GM12878 (cell line): ENCODE data around the gene SEM1.

ENCODE experiments used
- CBX5 ChIP-seq: sonication (generic); IDR thresholded peaks from 2 replicates; pipeline ENCODE4 v1.6.1; 2016; ENCODE audit warnings: low read depth, moderate library complexity, mild to moderate bottlenecking, inconsistent platforms
- CTCF ChIP-seq, 3 experiments: IDR thresholded peaks in 2 of 3; conservative IDR thresholded peaks in 1 of 3; 2 replicates each; pipeline ENCODE4 v1.5.1; 2011; ENCODE audit warnings: low read depth in 3 of 3, low read length in 3 of 3, mild to moderate bottlenecking in 3 of 3, control low read depth in 2 of 3, moderate library complexity in 2 of 3, inconsistent platforms in 1 of 3, mixed read lengths in 1 of 3; ENCODE audit not compliant: control insufficient read depth in 2 of 3, insufficient read depth in 1 of 3; ENCODE audit errors: extremely low read depth in 1 of 3
- DPF2 ChIP-seq: fragments of 450-650 bp; IDR thresholded peaks from 2 replicates; pipeline ENCODE4 v1.6.1; 2017; ENCODE audit warnings: mild to moderate bottlenecking
- EP300 ChIP-seq, 2 experiments: fragments of 150-350 bp in 1 of 2; IDR thresholded peaks; 2 replicates each; pipeline ENCODE4 v1.6.1; 2011 to 2012; ENCODE audit warnings: low read depth in 2 of 2, low read length in 2 of 2, borderline replicate concordance in 1 of 2, improper control_type of control experiment in 1 of 2, inconsistent platforms in 1 of 2; ENCODE audit not compliant: control insufficient read depth in 1 of 2
- NR2C2 ChIP-seq: IDR thresholded peaks from 2 replicates; pipeline ENCODE4 v1.6.1; 2011; ENCODE audit warnings: borderline replicate concordance, low read depth; ENCODE audit not compliant: control insufficient read depth, insufficient read length
- RCOR1 ChIP-seq: conservative IDR thresholded peaks from 2 replicates; pipeline ENCODE4 v1.6.1; 2012; ENCODE audit warnings: low read depth, low read length, improper control_type of control experiment
- REST ChIP-seq: IDR thresholded peaks from 2 replicates; pipeline ENCODE4 v1.6.1; 2012; ENCODE audit warnings: mild to moderate bottlenecking, low read depth, low read length
- SREBF2 ChIP-seq: IDR thresholded peaks from 2 replicates; pipeline ENCODE4 v1.6.1; 2012; ENCODE audit warnings: mild to moderate bottlenecking, low read length
- STAT1 ChIP-seq: fragments of 450-650 bp; conservative IDR thresholded peaks from 2 replicates; pipeline ENCODE4 v1.6.1; 2014; ENCODE audit warnings: antibody characterized with exemption, mild to moderate bottlenecking
- TARDBP ChIP-seq: IDR thresholded peaks from 2 replicates; pipeline ENCODE4 v1.6.1; 2016; ENCODE audit warnings: borderline replicate concordance
- ZNF207 ChIP-seq: fragments of 450-650 bp; IDR thresholded peaks from 2 replicates; pipeline ENCODE4 v1.6.1; 2014; ENCODE audit warnings: antibody characterized with exemption, mild to moderate bottlenecking, borderline replicate concordance
- ZNF384 ChIP-seq: IDR thresholded peaks from 2 replicates; pipeline ENCODE4 v1.6.1; 2012; ENCODE audit warnings: low read depth, mild to moderate bottlenecking, low read length, improper control_type of control experiment, borderline replicate concordance

GRCh38 chr7:96740130-96740529 is 30.5 kb upstream of the SEM1 start:
- no peak for TF ChIP-seq CTCF (IDR thresholded peaks at IDR 0.05 in 2 of 3, conservative IDR thresholded peaks at IDR 0.05 in 1 of 3; ENCODE audit: control insufficient read depth in 2 of 3, extremely low read depth in 1 of 3, insufficient read depth in 1 of 3, low read depth in 3 of 3, low read length in 3 of 3)
- TF ChIP-seq NR2C2: no peak
- no peak for TF ChIP-seq EP300 (IDR thresholded peaks at IDR 0.05; ENCODE audit: borderline replicate concordance in 1 of 2, control insufficient read depth in 1 of 2, low read depth in 2 of 2, low read length in 2 of 2)
- no peak for TF ChIP-seq ZNF384
- TF ChIP-seq DPF2: no peak
- no peak for TF ChIP-seq TARDBP
- no peak for TF ChIP-seq ZNF207
- TF ChIP-seq RCOR1: no peak
- no peak for TF ChIP-seq STAT1
- TF ChIP-seq REST: no peak
- TF ChIP-seq SREBF2: no peak
- TF ChIP-seq CBX5: no peak
